SK-N-SH (cell line): ENCODE data around the gene RIMS3. TPM values are rescaled to one million over a fixed set of nuclear protein-coding genes. Genes with fewer than 3 reads are reported as not detected.

ENCODE experiments used
- CTCF ChIA-PET: fragments of 300-600, 350-600 bp; formaldehyde crosslinking; extraction: SDS; loops from one replicate; lab custom pipeline; 2021; lab: Yijun Ruan, JAX
- POLR2A ChIA-PET: fragments of 350-600 bp; sonication (Branson Sonifier 250); formaldehyde crosslinking; extraction: SDS; loops from one replicate; lab custom pipeline; 2020; ENCODE audit warnings: antibody characterized with exemption, inconsistent platforms; lab: Yijun Ruan, JAX
- DNase-seq: peaks from one replicate; pipeline ENCODE4 v3.0.0; 2012
- H2AFZ ChIP-seq: fragments of 200-600 bp; sonication (generic); 2 replicates; pipeline ENCODE4 v1.8.1; 2016; ENCODE audit warnings: antibody characterized with exemption, mild to moderate bottlenecking, low read depth
- H3F3A ChIP-seq: fragments of 200-600 bp; sonication (generic); replicated peaks from 2 replicates; pipeline ENCODE3; 2016; ENCODE audit warnings: antibody characterized with exemption, mild to moderate bottlenecking; ENCODE audit not compliant: insufficient read depth
- H3K27ac ChIP-seq, 2 experiments: fragments of 200-500 bp in 1 of 2; fragments of 200-600 bp in 1 of 2; sonication (Bioruptor generic) in 1 of 2; sonication (generic), shearing (Covaris generic) in 1 of 2; 2 replicates each; pipeline versions ENCODE4 v1.5.1 to v1.6.1; 2014 to 2016; ENCODE audit warnings: low read depth in 2 of 2, inconsistent platforms in 1 of 2, low read length in 1 of 2, mild to moderate bottlenecking in 1 of 2, mixed read lengths in 1 of 2
- H3K27me3 ChIP-seq: fragments of 200-600 bp; sonication (generic), shearing (Covaris generic); 2 replicates; pipeline ENCODE4 v1.6.1; 2016; ENCODE audit warnings: mixed run types; ENCODE audit not compliant: insufficient read depth
- H3K36me3 ChIP-seq, 2 experiments: fragments of 200-500 bp in 1 of 2; fragments of 200-600 bp in 1 of 2; sonication (Bioruptor generic) in 1 of 2; sonication (generic) in 1 of 2; replicated peaks in 1 of 2; 2 replicates each; pipeline versions ENCODE3 to v1.5.1; 2014 to 2016; ENCODE audit warnings: low read length in 1 of 2, mild to moderate bottlenecking in 1 of 2; ENCODE audit not compliant: insufficient read depth in 2 of 2, control insufficient read depth in 1 of 2
- H3K4me1 ChIP-seq, 2 experiments: fragments of 200-500 bp in 1 of 2; fragments of 200-600 bp in 1 of 2; sonication (Bioruptor generic) in 1 of 2; sonication (generic), shearing (Covaris generic) in 1 of 2; 2 replicates each; pipeline versions ENCODE4 v1.5.1 to v1.6.1; 2014 to 2016; ENCODE audit warnings: low read depth in 1 of 2, low read length in 1 of 2, mixed run types in 1 of 2; ENCODE audit not compliant: insufficient read depth in 2 of 2, control insufficient read depth in 1 of 2
- H3K4me2 ChIP-seq: fragments of 200-600 bp; sonication (generic), shearing (Covaris generic); 2 replicates; pipeline ENCODE4 v1.6.1; 2017; ENCODE audit warnings: mixed run types
- H3K4me3 ChIP-seq, 2 experiments: fragments of 200-500 bp in 1 of 2; fragments of 200-600 bp in 1 of 2; sonication (Bioruptor generic) in 1 of 2; sonication (generic), shearing (Covaris generic) in 1 of 2; 2 replicates each; pipeline versions ENCODE4 v1.5.1 to v1.8.1; 2014 to 2016; ENCODE audit warnings: low read depth in 2 of 2, inconsistent platforms in 1 of 2, low read length in 1 of 2, mild to moderate bottlenecking in 1 of 2, mixed read lengths in 1 of 2, moderate library complexity in 1 of 2
- H3K79me2 ChIP-seq: fragments of 200-600 bp; sonication (generic); 2 replicates; pipeline ENCODE4 v1.8.1; 2017; ENCODE audit warnings: mild to moderate bottlenecking; ENCODE audit not compliant: insufficient read depth
- H3K9ac ChIP-seq: fragments of 200-600 bp; sonication (generic); 2 replicates; pipeline ENCODE4 v1.6.1; 2017; ENCODE audit warnings: mixed run types
- H3K9me2 ChIP-seq: fragments of 200-600 bp; sonication (generic); 2 replicates; pipeline ENCODE4 v1.6.1; 2017; ENCODE audit warnings: mixed run types
- H3K9me3 ChIP-seq: fragments of 200-600 bp; sonication (generic); 2 replicates; pipeline ENCODE4 v1.6.1; 2017; ENCODE audit warnings: mixed run types, mild to moderate bottlenecking, moderate library complexity
- H4K20me1 ChIP-seq: fragments of 200-600 bp; sonication (generic); 2 replicates; pipeline ENCODE4 v1.6.1; 2017; ENCODE audit warnings: mild to moderate bottlenecking, mixed run types; ENCODE audit not compliant: insufficient read depth
- CHD2 ChIP-seq: fragments of 150-350 bp; IDR thresholded peaks from 2 replicates; pipeline ENCODE4 v1.6.1; 2018; ENCODE audit warnings: low read length; ENCODE audit not compliant: partially characterized antibody
- CTCF ChIP-seq: fragments of 200-600 bp; sonication (generic); IDR thresholded peaks from 2 replicates; pipeline ENCODE4 v1.6.1; 2017; ENCODE audit warnings: antibody characterized with exemption, mild to moderate bottlenecking, moderate library complexity
- ELF1 ChIP-seq: IDR thresholded peaks from 2 replicates; pipeline ENCODE4 v1.4.0; 2012
- EP300 ChIP-seq, 2 experiments: IDR thresholded peaks; 2 replicates each; pipeline versions ENCODE4 v1.4.0 to v1.6.1; 2012; ENCODE audit warnings: borderline replicate concordance in 1 of 2, low read depth in 1 of 2, low read length in 1 of 2
- GABPA ChIP-seq: IDR thresholded peaks from 2 replicates; pipeline ENCODE4 v1.4.0; 2012; ENCODE audit warnings: low read depth, mild to moderate bottlenecking
- GATA2 ChIP-seq: sonication (generic); formaldehyde crosslinking; IDR thresholded peaks from 2 replicates; pipeline ENCODE4 v1.5.0; 2020; ENCODE audit warnings: mild to moderate bottlenecking, missing genetic modification reagents
- NRF1 ChIP-seq: IDR thresholded peaks from 2 replicates; pipeline ENCODE4 v1.6.1; 2012; ENCODE audit warnings: low read depth, mild to moderate bottlenecking, low read length
- POLR2AphosphoS5 ChIP-seq: IDR thresholded peaks from 2 replicates; pipeline ENCODE4 v1.6.1; 2012; ENCODE audit warnings: low read depth, low read length
- RAD21 ChIP-seq: IDR thresholded peaks from 2 replicates; pipeline ENCODE4 v1.6.1; 2012; ENCODE audit warnings: mild to moderate bottlenecking, low read length
- RCOR1 ChIP-seq: fragments of 150-350 bp; IDR thresholded peaks from 2 replicates; pipeline ENCODE4 v1.6.1; 2017; ENCODE audit warnings: antibody characterized with exemption, low read length
- RXRA ChIP-seq: IDR thresholded peaks from 2 replicates; pipeline ENCODE4 v1.4.0; 2012; ENCODE audit warnings: low read depth, mild to moderate bottlenecking, borderline replicate concordance
- TAF1 ChIP-seq: IDR thresholded peaks from 2 replicates; pipeline ENCODE4 v1.6.1; 2012; ENCODE audit warnings: low read depth, mild to moderate bottlenecking, low read length, moderate library complexity, borderline replicate concordance
- WGBS: methylation state at CpG from one replicate; pipeline ENCODE4 v1.1.6; 2017; ENCODE audit warnings: low lambda C conversion rate; 5-methylcytosine and 5-hydroxymethylcytosine counted together
- polyA plus RNA-seq, 3 experiments: library from polyadenylated mRNA; depleted of rRNA; stranded (reverse); fragments of >200 nt; gene quantifications; 2 replicates each; pipeline ENCODE4 v1.2.3, GENCODE V29; 2012

RIMS3 gene
- polyA plus RNA-seq, 1 of the 3 experiments (the other 2 are of a cell fraction), result 1.9 TPM

- Histone ChIP-seq H3K79me2 (peaks cover 55% of the 10 kb centered on the region), H3K36me3 (peaks cover 7 to 15% of the 10 kb centered on the region in 2 experiments), H3F3A (peaks cover 12% of the 10 kb centered on the region), H3K4me1 (peaks cover 15 to 17% of the 10 kb centered on the region in 2 experiments; a peak in 3 of 4 replicates), H3K27me3 (no peaks in the 10 kb centered on the region), H3K27ac (no peak overlapping the region), H2AFZ (no peak overlapping the region), H3K9me2 (no peaks in the 10 kb centered on the region), H4K20me1 (0 out of 2 replicates have a peak, but pooled peaks cover 3% of the 10 kb centered on the region), H3K9me3 (no peaks in the 10 kb centered on the region), H3K4me2 (no peak overlapping the region), H3K9ac (no peak overlapping the region), H3K4me3 (no peak overlapping the region)
- CTCF ChIA-PET, result interaction anchor here (1.5 to 2.3 kb wide), 4 partner anchors 21 to 85 kb away, joined by 4 to 12 read pairs (median 8); no protein-coding TSS in a partner anchor
- DNase-seq, result no peak
- 75% methylated on average over 1 of the region's 1 CpG for WGBS
- TF ChIP-seq NRF1, result no peak
- TF ChIP-seq CHD2, result no peak
- TF ChIP-seq ELF1, result no peak
- TF ChIP-seq RXRA, result no peak
- TF ChIP-seq RCOR1, result no peak
- no peak for TF ChIP-seq CTCF
- TF ChIP-seq POLR2AphosphoS5, result no peak
- TF ChIP-seq GABPA, result no peak
- no peak for TF ChIP-seq GATA2 (CRISPR knock-in tag)
- TF ChIP-seq RAD21, result no peak
- POLR2A ChIA-PET, result interaction anchor here (0.6 to 2.5 kb wide), 3 partner anchors 8 to 40 kb away, joined by 3 to 16 read pairs (median 4); no protein-coding TSS in a partner anchor
These were observed 24.3 kb upstream of the RIMS3 start for GRCh38 chr1:40689737-40690136.

DNA sequence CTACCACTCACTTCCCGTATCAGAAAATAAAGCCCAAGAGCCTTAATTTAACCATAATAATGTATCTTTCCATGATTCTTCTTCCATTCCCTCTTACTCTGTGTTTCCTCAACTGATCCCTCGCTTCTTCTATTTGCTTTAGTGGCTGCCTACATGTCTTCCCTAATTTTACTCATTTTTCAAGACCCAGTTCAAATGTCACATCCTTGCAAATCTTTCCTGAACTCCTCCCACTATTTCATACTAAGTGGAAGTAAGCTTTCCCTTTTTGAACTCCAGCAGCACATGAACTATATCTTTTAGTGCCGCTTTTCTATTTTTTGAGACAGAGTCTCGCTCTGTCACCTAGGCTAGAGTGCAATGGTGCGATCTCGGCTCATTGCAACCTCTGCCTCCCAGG lies 22.2 kb upstream of the RIMS3 start:
- H3K9me2 ChIP-seq, result no peaks in the 10 kb centered on the region
- POLR2A ChIA-PET, result no interaction called here
- WGBS, result 96% methylated on average over 6 of the region's 6 CpGs
- H4K20me1 ChIP-seq, result 0 out of 2 replicates have a peak, but pooled peaks cover 3% of the 10 kb centered on the region
- CTCF ChIA-PET, result interaction anchor here (2.2 kb wide), 1 partner anchor 19 kb away, joined by 10 read pairs; no protein-coding TSS in a partner anchor
- no peak for DNase-seq
- H3K4me3 ChIP-seq, result no peak overlapping the region
- no peaks in the 10 kb centered on the region for H3K9me3 ChIP-seq
- H3K79me2 ChIP-seq, result peaks cover 34% of the 10 kb centered on the region
- no peak overlapping the region for H2AFZ ChIP-seq
- H3K4me1 ChIP-seq, result peaks cover 10% of the 10 kb centered on the region in 2 experiments; a peak in 3 of 4 replicates
- H3K9ac ChIP-seq, result no peak overlapping the region
- H3F3A ChIP-seq, result peaks cover 12% of the 10 kb centered on the region
- no peak overlapping the region for H3K27ac ChIP-seq
- H3K36me3 ChIP-seq, result peaks cover 7 to 15% of the 10 kb centered on the region in 2 experiments
- H3K27me3 ChIP-seq, result no peaks in the 10 kb centered on the region
- no peak overlapping the region for H3K4me2 ChIP-seq
- TF ChIP-seq ELF1, result no peak
- TF ChIP-seq EP300 (IDR thresholded peaks at IDR 0.05; ENCODE audit: borderline replicate concordance in 1 of 2, low read depth in 1 of 2, low read length in 1 of 2), result no peak
- no peak for TF ChIP-seq TAF1
- TF ChIP-seq, all 33 proteins: peak for 0
